HG03565 (cell line): ENCODE results near the gene PFKL.

Source experiments
- ATAC-seq: cut with Tn5 transposase; IDR thresholded peaks from one replicate; pipeline ENCODE4 v1.9.1; 2021; ENCODE audit warnings: mild to moderate bottlenecking, moderate library complexity; ENCODE audit not compliant: unreplicated experiment

Gene PFKL

DNA sequence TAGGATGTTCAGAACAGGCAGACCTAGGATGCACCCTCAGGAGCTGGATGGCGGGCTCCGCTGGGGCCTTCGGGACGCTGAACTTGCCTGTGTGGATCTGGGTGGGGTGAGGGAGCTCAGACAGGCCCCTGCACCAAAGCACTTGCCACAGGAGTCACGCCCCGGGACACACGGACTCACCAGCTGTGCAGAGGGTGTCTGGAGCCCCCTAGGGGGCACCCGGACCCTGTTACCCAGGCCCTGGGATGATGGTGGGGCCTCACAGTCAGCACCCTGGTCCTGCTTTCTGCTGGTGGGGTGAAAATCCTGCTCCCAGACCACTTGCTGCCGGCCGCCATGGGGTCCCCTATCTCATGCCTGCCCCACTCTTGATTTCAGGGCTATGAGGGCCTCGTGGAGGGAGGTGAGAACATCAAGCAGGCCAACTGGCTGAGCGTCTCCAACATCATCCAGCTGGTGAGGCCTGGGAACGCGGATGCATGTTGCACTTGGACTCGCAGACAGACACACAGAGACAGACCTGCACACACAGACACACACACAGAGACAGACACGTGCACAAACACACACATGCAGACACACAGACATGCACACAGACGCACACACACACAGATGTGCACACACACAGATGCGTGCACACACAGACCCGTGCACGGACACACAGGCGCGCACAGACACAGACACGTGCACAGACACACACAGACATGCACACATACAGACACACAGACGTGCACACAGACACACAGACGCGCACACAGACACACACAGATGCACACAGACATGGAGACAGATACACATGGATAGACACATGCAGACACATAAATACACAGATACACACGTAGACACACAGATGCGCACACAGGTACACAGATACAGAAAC lies 11.0 kb downstream of the PFKL start:
- ATAC-seq = no peak

- no peak for ATAC-seq
These were observed 12.2 kb downstream of the PFKL start for GRCh38 chr21:44312089-44312488.

DNA sequence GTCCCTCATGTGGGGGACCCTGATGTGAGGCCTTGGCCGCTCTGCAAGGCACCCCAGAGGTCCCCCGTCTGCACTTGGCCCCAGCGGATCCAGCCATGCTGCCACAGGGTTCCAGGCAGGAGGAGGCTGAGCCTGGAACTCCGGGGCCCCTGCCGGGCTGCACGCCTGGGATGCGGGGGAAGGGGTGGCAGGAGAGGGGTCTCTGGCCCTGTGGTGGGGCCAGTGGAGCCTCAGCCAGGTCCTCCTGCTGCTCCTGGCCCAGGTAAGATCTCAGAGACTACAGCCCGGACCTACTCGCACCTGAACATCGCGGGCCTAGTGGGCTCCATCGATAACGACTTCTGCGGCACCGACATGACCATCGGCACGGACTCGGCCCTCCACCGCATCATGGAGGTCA lies 12.9 kb downstream of the PFKL start:
- no peak for ATAC-seq

DNA sequence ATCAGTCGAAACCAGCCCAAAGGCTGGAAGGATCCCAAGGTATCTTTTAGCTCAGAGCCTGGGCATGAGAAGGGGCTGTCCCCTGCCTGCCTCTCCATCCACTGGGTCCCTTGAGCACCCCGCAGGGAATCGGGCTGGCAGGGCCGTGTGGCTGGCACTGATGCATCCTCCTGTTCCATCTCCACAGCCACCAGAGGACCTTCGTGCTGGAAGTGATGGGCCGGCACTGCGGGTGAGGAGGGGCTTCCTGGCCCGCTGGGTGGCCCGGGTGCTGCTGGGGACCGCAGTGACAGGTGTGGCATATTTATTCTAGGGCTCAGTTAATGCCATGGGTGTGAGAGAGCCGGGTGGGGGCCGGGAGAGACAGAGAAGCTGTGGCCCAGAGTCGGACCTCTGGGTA lies 13.6 kb downstream of the PFKL start:
- no peak for ATAC-seq

GRCh38 chr21:44314128-44314527 lies 14.3 kb downstream of the PFKL start:
- ATAC-seq = no peak

DNA sequence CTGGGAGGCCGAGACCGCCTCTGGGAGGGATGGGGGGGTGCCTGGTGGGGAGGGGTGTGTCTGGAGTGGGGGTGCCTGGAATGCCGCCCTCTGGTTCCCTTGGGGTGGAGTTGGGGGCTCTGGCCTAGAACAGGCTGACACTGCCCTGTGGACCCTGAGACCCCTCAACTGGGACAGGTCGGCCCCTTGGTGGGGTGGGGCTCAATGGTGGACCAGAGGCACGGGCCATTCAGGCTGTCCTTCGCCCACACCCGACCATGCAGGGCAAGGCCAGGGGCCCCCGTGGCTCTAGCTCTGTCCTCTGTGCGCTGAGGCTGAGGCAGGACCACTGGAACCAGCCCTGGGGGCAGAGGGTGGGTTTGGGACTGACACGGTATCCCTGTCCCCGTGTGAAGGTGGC lies 14.7 kb downstream of the PFKL start:
- no peak for ATAC-seq

- no peak for ATAC-seq
These were observed 15.9 kb downstream of the PFKL start for GRCh38 chr21:44315691-44316203.

- no peak for ATAC-seq
These were observed 16.5 kb downstream of the PFKL start for GRCh38 chr21:44316277-44316900.

- ATAC-seq = no peak
These were observed 17.5 kb downstream of the PFKL start for GRCh38 chr21:44317241-44317782.

DNA sequence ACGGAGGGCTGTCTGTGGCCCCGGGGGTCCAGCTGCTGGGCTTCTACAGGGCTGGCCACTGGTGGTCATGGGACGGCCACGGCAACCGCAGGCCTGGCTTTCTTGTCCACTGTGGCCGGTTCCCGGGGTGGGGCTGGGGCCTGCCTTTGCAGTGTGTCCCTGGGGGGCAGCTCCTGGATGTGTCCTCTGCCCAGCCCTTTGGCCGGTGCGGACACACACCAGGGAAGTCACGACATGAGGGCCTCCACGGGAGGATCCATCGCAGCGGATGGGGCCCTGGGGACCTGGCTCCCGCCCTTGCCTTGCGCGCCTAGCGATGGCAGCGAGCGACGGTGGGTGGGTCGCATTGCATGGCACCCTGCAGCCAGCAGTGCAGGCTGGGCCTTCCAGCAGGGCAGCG lies 18.0 kb downstream of the PFKL start:
- no peak for ATAC-seq

DNA sequence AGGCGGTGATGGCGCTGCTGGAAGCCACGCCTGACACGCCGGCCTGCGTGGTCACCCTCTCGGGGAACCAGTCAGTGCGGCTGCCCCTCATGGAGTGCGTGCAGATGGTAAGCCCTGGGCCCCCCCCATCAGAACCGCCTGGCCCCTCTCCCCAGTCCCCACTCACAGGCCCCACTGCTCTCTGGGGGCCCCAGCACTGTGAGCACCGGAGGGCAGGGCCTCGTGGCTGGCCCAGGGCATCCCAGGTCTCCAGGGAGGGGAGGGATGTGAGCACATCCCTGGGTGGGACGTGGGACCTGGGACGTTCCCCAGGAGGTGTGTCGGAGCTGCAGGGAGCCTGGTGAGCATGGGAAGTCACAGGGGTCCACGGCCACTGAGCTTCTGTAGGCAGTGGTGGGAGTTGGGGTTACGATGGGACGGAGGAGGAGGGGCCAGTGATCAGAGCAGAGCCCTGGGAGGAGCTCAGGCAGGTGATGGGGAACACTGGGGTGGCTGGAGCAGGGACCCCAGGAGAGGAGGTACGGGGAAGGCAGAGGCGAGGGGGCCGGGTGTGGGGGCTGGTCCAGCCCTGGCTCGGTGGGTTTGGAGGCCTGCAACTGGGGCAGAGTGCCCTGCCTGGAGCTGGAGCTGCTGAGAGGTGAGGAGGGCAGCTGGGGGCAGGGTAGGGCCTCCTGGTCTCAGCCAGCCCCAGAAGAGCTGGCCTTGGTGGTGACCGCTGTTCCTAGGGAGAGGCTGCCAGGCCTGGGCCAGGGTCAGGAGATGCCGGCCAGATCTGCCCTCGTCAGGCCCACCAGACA lies 18.8 kb downstream of the PFKL start:
- no peak for ATAC-seq

DNA sequence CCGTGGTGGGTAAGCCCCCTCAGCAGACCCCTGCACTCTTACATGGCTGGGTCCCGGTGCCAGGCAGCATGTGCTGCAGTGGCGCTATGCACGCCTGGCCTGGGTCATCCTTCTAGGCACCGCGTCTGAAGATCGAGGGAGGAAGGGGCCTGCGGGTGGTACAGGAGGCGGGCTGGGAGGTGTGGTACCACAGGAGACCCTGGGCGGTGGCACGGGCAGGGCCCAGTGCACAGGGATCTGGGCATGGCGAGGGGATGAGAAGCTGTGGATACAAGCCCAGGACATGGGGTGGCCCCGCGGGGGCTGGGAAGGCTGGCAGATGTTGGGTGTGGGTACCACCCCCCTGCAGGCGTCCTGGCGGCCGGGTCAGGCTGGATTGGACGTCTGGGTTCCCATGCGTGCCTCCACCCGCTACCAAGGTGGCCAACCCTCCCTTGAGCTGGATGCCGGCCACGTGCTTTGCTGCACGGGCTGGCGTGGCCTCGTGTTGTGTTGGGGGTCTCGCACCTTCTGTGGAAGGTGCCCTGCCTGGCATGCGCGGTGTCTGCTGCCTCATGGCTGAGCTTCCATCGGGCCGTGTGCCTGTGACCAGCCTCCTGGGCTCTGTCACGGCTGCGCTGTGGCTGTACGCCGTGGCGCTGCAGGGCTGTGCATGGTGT lies 19.7 kb downstream of the PFKL start:
- ATAC-seq = no peak

DNA sequence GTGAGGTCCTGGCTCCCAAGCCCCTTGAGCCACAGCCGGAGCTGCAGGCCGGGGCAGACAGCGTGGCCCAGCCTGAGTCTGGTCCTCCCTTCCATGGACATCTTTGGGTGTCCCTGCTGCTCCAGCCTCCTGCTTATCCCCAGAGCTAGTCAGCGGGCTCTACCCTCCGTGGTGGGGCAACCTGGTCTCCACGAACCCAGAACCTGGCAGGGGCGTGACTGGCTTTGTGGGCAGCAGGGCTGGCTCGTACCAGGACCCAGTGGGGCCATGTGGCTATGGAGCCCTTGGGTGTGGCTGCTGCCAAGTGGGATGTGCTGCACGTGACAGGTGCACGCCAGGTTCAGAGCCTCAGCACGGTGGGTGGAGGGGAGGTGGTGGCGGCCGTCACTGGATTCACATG lies 21.0 kb downstream of the PFKL start:
- ATAC-seq = no peak

DNA sequence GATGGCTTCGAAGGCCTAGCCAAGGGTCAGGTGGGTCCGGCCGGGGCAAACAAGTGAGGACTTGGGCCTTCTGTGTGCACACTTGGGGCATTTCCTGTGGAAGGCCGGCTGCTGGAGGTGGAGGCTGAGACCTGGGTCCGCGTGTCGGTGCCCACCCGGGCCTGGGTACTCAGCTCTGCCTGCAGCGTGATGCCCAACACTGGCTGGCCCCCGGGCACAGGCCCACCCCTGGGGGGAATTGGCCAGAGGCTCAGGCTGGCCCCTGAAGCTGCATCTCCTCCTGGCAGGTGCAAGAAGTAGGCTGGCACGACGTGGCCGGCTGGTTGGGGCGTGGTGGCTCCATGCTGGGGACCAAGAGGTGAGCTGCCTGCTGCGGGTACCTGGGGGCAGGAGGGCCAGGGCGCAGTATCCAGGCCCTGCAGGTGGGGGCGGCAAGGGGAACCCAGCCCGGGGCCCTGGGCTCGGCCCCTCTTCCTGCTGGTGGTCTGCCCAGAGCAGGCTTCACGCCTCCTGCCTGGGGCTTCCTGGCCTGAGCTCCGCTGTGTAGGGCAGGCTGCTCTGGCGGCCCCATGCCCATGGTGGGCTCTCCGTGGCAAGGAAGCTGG lies 22.1 kb downstream of the PFKL start:
- no peak for ATAC-seq

GRCh38 chr21:44322621-44323325 lies 22.9 kb downstream of the PFKL start:
- ATAC-seq = no peak

DNA sequence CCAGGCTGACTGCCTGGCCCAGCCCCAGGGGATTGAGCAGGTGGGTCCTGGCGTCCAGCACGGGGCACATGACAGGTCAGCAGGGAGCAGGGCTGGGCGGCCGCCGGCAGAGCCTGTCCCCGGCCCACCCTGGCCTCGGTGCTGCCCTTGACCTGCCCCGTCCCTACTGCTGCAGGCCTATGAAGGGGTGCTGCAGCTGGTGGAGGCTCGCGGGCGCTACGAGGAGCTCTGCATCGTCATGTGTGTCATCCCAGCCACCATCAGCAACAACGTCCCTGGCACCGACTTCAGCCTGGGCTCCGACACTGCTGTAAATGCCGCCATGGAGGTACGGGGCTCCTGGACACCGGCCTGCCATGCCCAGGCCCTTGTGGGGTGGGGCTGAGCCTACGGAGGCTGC lies 23.7 kb downstream of the PFKL start:
- ATAC-seq = no peak

- ATAC-seq = no peak
These were observed 24.4 kb downstream of the PFKL start for GRCh38 chr21:44324106-44324853.

DNA sequence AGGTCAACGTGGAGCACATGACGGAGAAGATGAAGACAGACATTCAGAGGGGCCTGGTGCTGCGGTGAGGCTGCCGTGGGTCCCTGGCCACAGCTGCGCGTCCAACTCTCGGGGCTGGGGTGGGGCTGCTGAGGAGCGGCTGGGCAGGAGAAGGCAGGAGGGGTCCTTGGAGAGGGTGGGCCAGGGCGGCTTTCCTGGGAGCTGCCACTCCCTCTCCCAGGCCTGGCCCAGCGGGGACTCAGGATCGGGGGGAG lies 24.9 kb downstream of the PFKL start:
- no peak for ATAC-seq
